GM19328 (cell line): ENCODE results near the gene ARHGAP8.
"Not testable (repeated sequence)": the region's sequence is repeated elsewhere in the genome, so short reads cannot be mapped to it uniquely, and the experiment has no call there.

ENCODE experiments used
- ATAC-seq: cut with Tn5 transposase; IDR thresholded peaks from one replicate; pipeline ENCODE4 v1.9.1; 2021; ENCODE audit warnings: mild to moderate bottlenecking, moderate library complexity; ENCODE audit not compliant: unreplicated experiment

The ARHGAP8 gene

GRCh38 chr22:44901301-44901700, 148.9 kb downstream of the ARHGAP8 start:
- ATAC-seq, result no peak

GRCh38 chr22:44903164-44903563, 150.8 kb downstream of the ARHGAP8 start:
- not testable (repeated sequence) for ATAC-seq

GRCh38 chr22:44904492-44905152, 152.2 kb downstream of the ARHGAP8 start:
- ATAC-seq, result not testable (repeated sequence)

GRCh38 chr22:44906248-44906936, 154.0 kb downstream of the ARHGAP8 start:
- ATAC-seq, result no peak

- ATAC-seq, result no peak
Measured at GRCh38 chr22:44906999-44907644, 154.7 kb downstream of the ARHGAP8 start.

- ATAC-seq, result no peak
Measured at GRCh38 chr22:44907765-44908737, 155.7 kb downstream of the ARHGAP8 start.

- ATAC-seq, result no peak
Measured at GRCh38 chr22:44909241-44909640, 156.9 kb downstream of the ARHGAP8 start.
